ENCODE results near the gene TMEM158.

DNA sequence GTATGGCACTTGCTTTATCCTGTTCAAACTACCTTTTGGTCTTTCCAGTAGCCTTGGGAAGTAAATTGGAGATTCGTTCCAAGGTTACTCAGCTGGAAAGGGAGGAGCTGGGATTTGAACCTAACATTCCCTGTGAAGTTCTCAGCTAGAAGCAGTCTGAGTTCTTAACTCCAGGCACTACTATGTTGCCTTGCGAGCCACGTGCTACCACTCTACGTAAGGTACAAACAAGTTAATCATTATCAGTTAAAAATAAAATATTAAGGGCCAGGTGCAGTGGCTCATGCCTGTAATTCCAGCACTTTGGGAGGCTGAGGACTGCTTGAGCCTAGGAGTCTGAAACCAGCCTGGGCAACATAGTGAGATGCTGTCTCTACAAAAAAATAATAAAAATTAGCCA is 49.2 kb downstream of the TMEM158 start:
- TF ChIP-seq, protein P1, sequence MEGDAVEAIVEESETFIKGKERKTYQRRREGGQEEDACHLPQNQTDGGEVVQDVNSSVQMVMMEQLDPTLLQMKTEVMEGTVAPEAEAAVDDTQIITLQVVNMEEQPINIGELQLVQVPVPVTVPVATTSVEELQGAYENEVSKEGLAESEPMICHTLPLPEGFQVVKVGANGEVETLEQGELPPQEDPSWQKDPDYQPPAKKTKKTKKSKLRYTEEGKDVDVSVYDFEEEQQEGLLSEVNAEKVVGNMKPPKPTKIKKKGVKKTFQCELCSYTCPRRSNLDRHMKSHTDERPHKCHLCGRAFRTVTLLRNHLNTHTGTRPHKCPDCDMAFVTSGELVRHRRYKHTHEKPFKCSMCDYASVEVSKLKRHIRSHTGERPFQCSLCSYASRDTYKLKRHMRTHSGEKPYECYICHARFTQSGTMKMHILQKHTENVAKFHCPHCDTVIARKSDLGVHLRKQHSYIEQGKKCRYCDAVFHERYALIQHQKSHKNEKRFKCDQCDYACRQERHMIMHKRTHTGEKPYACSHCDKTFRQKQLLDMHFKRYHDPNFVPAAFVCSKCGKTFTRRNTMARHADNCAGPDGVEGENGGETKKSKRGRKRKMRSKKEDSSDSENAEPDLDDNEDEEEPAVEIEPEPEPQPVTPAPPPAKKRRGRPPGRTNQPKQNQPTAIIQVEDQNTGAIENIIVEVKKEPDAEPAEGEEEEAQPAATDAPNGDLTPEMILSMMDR (conservative IDR thresholded peaks at IDR 0.05), result no peak
- no peak for TF ChIP-seq EZH2 (IDR thresholded peaks at IDR 0.05; ENCODE audit: low read depth)

Measured in PC-9 (cell line).